HG03045 (cell line): ENCODE data around the gene EYS.
A peak's percentile ranks its signal among the peaks of the same experiment; 100 is the strongest.

Experiments used
- ATAC-seq: cut with Tn5 transposase; IDR thresholded peaks from one replicate; pipeline ENCODE4 v1.9.1; 2021; ENCODE audit warnings: mild to moderate bottlenecking, moderate library complexity; ENCODE audit not compliant: unreplicated experiment

The EYS gene

GRCh38 chr6:64680446-64680845, 1026.6 kb downstream of the EYS start:
- no peak for ATAC-seq

GRCh38 chr6:64679416-64679815, 1027.6 kb downstream of the EYS start:
- ATAC-seq = no peak

- ATAC-seq = no peak
Observed at GRCh38 chr6:64672651-64673050, 1034.4 kb downstream of the EYS start.

- ATAC-seq = no peak
Observed at GRCh38 chr6:64672131-64672530, 1034.9 kb downstream of the EYS start.

GRCh38 chr6:64665137-64665536, 1041.9 kb downstream of the EYS start:
- ATAC-seq = no peak

GRCh38 chr6:64664480-64664879, 1042.5 kb downstream of the EYS start:
- no peak for ATAC-seq

- ATAC-seq = no peak
Observed at GRCh38 chr6:64644024-64644423, 1063.0 kb downstream of the EYS start.

- no peak for ATAC-seq
Observed at GRCh38 chr6:64630901-64631300, 1076.1 kb downstream of the EYS start.

GRCh38 chr6:64622944-64623343, 1084.1 kb downstream of the EYS start:
- no peak for ATAC-seq

GRCh38 chr6:64602993-64603392, 1104.0 kb downstream of the EYS start:
- no peak for ATAC-seq

GRCh38 chr6:64591676-64592036, 1115.4 kb downstream of the EYS start:
- ATAC-seq = no peak

GRCh38 chr6:64590965-64591675, 1115.9 kb downstream of the EYS start:
- no peak for ATAC-seq

GRCh38 chr6:64589961-64590360, 1117.1 kb downstream of the EYS start:
- ATAC-seq = no peak

GRCh38 chr6:64580346-64580745, 1126.7 kb downstream of the EYS start:
- ATAC-seq = no peak

GRCh38 chr6:64553249-64553786, 1153.7 kb downstream of the EYS start:
- ATAC-seq = no peak

GRCh38 chr6:64547594-64548268, 1159.3 kb downstream of the EYS start:
- ATAC-seq = no peak

- ATAC-seq = no peak
Observed at GRCh38 chr6:64539917-64540316, 1167.1 kb downstream of the EYS start.

GRCh38 chr6:64538722-64539121, 1168.3 kb downstream of the EYS start:
- no peak for ATAC-seq

- no peak for ATAC-seq
Observed at GRCh38 chr6:64527899-64528298, 1179.1 kb downstream of the EYS start.

- ATAC-seq = no peak
Observed at GRCh38 chr6:64522859-64523258, 1184.2 kb downstream of the EYS start.

- peak; percentile 82 for ATAC-seq
Observed at GRCh38 chr6:64520050-64520449, 1187.0 kb downstream of the EYS start.

- no peak for ATAC-seq
Observed at GRCh38 chr6:64516393-64516792, 1190.6 kb downstream of the EYS start.
